Endometrial microvascular endothelial cells (primary cell): Measurements from ENCODE around the gene TMPRSS6. TPM values are rescaled to one million over a fixed set of nuclear protein-coding genes. Genes with fewer than 3 reads are reported as not detected.

Experiments
- in situ Hi-C: cut with HindIII; loops from 2 replicates; pipeline ENCODE4 v1.10.0; 2017; ENCODE audit warnings: low sequenced_read_pairs, low pct_unique_long_range_greater_than_20kb; ENCODE audit errors: inconsistent ontology term
- total RNA-seq: library from RNA; depleted of rRNA; stranded (reverse); fragments of >200 nt; gene quantifications from one replicate; pipeline ENCODE4 v1.2.3, GENCODE V29; 2015; ENCODE audit errors: inconsistent ontology term

The TMPRSS6 gene
- total RNA-seq: not detected

DNA sequence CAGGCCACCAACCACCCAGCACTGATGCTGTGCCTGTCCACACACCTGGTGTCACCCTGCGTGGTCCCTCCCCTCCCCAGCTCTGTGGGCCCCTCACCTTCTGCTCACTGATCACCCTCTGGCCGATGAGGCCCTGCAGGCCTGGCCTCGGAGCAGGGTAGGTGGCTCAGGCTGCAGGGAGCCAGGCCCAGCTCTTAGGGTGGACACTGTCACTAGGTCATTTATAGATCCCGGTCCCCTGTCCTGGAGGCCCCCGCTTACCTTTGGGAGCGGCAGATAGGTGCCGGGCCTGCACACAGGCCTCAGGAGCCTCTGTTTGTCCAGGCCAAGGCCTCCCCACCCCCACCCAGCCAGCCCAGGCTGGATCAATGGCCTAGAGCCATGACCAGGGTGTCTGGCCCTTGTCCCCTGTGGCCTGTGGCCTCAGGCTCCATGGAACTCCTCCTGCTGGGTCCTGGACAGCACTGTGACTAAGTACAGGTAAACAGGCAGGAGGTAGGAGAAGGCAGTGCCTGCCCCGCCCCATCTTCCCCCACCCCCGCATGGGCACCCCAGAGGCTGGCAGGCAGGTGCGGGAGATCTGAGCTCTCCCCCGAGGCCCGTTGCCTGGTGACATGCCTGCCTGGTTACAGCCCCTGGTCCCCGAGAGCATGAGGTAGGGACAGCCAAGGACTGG lies at the start of gene TMPRSS6:
TMPRSS6 (minus strand) TSS at position 472 of the 676 bp plus-strand sequence. CDS start 6,296 bp downstream, outside the sequence.
- in situ Hi-C loops: no loop called here

DNA sequence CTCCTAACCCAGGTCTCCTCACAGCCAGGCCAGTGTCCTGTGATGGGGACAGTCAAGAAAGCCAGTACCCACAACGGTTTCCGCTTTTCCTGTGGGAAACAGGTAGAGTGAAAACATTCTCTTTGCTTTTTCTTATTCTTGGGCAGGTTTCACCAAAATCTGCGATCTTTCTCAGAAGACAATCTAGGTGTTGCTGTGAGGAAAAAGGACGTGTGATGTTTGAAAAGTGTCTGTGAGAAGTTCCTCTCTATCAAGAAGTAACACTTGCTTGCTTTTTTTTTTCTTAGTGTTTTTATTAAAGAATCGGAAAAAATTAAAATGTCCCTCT lies 49.4 kb upstream of the TMPRSS6 start:
- in situ Hi-C loops: no loop called here

DNA sequence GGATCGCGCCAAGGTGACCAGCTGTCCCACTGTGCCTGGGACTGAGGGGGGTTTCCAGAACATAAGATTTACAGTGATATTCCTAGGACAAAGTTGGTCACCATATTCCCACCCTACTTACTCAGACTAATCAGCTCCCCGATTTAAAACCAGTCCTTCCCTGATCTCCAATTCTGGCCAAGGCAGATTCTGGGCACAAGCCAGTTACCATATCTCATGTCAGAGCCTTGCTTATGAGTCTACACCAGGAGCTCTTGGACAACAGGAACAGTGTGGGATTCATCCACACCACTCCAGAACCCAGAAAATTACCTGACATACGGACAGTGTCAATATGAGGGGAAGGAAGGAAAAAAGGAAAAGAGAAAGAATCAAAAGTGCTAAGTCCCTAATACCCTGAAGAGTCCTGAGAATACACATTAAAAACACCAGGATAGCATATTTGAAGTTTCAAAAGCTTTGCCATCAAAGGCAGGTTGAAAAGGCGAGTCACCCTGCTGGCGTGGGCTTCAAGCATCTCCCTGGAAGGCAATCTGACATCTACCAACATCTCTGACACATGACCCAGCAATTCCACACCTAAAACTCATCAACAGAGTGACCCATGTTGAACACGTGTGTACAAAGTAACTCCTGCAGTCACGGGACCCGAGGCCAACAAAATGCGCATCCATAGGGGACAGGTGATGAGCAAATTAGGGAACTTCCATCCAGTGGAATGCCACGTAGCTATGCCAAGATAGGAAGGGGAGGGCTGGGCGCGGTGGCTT lies 48.2 kb upstream of the TMPRSS6 start:
- in situ Hi-C loops: no loop called here

DNA sequence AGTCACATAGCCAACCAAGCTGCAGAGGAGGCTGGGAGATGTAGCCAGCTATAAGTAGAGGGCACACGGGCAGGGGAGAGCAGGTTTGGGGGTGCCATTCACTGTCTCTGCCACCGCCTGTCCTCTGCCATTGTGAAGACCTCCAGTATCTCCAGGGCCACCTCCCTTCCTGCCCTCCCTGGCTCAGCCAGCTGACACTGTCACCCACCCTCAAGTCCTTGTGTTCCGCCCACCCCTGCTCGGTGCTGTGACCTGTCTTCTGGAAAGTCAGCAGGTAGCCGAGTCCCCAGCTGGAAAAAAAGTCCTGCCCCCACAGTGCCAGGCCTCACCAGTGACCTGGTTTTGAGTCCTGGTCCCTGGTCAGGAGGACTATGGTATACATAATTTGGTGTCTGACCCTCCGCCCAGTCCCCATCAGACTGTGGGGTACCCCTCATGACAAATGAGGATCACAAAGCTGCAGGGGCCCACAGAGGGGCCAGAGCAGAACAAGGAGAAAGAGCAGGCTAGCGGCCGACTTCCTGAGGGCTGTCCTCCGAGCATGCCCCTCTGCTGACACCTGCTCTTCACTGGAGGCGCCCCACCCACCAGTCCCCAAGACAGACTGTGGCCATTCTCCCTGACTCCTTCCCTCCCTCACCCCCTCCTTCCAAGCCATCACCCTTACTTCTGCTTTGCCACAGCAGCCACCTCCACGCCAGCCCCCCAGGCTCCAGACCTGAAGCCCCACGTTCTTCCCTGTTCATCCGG lies 47.3 kb upstream of the TMPRSS6 start:
- in situ Hi-C loops: no loop called here

DNA sequence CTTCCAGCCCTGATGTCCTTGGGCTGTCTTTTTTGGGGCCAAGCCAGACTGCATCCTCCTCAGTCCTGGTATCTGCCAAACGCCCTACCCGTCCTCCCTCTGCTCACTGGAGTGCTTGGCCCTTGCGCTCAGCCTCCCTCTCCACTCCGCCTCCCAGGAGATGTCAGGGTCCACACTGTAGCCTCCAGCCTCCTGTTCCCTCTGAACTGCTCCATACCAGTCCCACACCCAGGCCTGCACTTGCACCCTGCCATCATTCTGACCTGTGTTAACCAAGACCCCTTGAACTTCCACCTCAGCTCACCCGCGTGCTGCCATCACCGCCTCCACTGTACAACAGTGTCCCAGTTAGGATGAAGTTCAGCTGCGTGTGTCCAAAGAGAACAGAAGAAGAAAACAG lies 46.5 kb upstream of the TMPRSS6 start:
- in situ Hi-C loops: no loop called here

DNA sequence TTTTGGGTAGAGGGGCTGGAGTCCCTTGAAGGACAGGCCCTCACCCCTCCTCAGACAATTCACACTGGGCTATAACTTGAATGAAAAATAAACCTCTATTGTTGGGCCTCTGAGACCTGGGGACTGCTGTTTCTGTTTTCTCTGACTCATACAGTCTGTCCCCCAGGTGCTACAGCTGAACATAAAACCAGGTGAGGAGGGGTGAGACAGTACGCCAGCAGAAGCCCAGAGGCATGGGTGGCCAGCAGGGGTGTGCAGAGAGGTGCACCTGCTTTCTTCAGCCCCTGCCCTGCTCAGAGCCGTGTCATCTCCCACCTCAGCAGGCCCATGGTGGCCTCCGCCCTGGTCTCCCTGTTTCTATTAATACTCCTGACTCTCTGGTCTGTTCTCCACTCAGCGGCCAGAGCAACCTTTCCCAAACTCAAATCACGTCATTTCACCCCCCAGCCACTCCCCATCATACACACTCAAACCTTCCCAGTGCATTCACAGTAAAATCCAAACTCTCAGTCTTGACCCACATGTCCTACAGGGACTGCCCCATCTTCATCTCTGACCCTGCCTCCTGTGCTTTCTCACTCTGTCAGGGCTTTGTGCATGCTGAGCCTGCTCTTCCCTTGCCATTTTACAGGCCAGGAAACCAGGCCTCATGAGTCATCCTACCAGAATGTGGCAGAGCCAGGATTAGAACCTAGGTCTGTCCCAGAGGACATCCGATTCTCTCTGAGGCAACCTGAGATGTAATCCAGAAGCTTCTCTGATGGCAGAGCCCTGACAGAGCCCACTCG lies 45.6 kb upstream of the TMPRSS6 start:
- in situ Hi-C loops: no loop called here

DNA sequence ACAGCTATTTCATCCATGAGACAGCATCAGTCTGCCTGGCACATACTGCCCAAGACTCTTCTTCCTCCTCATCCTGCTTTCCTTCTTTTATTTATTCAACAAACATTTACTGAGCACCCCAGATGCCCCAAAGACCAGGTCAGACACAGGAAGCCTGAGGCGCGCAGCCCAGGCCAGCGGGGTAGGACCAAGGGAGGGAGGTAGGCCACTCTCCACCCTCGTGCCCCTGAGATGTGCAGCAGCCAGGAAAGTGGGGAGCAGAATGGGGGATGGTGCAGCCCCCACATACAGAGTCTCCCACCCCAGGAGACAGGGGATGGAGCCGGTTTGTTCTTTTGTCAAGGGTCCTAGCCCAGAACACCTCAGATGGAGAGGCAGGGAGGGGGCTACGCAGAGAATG lies 44.4 kb upstream of the TMPRSS6 start:
- in situ Hi-C loops: no loop called here

DNA sequence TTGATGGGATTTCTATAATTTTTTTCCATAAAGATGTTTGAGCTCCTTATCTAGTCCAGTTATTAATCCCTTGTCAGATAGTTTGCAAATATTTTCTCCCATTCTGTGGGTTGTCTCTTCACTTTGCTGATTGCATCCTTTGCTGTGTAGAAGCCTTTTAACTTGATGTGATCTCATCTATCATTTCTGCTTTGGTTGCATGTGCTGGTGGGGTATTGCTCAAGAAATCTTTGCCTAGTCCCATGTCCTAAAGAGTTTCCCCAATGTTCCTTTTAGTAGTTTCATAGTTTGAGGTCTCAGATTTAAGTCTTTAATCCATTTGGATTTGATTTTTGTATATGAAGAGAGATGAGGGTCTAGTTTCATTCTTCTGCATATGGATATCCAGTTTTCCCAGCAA lies 41.9 kb upstream of the TMPRSS6 start:
- in situ Hi-C loops: no loop called here

DNA sequence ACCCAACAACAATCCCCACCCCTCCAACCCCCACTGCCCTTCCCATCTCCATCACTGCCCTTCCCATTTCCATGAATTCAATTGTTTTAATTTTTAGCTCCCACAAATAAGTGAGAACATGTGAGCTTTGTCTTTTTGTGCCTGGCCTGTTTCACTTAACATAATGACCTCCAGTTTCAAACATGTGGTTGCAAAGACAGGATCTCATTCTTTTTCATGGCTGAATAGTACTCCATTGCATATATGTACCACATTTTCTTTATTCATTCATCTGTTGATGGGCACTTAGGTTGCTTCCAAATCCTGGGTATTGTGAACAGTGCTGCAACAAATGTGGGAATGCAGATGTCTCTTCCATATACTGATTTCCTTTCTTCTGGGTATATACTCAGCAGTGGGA lies 41.2 kb upstream of the TMPRSS6 start:
- in situ Hi-C loops: no loop called here

DNA sequence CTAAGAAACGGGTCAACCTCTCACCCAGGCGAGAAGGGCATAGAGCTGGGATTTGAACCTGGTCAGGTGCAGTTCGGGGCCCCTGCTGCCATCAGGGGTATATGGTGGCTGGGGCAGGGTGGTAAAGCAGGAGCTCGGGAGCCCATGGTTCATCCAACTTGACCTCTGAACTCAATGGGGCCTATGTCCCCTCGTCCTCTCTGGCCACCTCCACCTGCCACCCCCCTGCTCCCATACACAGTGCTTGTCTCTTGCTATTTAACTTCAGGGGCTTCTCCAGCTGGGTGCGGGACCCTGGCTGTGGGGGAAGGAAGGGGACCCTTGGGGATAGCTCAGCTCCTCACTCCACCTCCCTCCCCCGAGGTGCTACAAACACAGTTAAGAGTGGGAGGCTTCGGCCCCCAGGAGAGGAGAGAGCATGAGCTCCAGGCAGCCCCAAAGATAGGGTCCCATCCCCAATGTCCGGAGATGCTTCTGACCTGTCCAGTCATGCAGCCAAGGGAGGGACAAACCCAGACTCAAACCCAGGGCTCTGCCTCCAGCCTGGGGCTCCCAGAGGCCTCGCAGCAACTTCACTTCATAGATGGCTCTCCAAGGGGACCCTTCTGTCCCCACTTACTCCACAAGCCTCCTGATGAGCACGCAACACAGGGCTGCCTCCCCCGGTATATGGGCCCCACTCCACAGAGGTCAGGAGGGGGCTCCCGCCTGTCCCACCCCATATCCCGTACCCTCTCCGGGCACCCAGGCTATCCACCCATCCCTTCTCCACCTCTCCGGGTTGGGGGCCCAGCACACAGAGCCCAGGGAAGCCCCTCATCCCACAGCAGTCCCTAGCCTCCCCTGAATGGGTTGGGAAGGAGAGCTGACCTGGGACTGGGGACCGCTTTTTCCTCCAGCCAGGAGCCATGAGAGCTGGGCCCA lies 39.5 kb upstream of the TMPRSS6 start:
- in situ Hi-C loops: no loop called here

DNA sequence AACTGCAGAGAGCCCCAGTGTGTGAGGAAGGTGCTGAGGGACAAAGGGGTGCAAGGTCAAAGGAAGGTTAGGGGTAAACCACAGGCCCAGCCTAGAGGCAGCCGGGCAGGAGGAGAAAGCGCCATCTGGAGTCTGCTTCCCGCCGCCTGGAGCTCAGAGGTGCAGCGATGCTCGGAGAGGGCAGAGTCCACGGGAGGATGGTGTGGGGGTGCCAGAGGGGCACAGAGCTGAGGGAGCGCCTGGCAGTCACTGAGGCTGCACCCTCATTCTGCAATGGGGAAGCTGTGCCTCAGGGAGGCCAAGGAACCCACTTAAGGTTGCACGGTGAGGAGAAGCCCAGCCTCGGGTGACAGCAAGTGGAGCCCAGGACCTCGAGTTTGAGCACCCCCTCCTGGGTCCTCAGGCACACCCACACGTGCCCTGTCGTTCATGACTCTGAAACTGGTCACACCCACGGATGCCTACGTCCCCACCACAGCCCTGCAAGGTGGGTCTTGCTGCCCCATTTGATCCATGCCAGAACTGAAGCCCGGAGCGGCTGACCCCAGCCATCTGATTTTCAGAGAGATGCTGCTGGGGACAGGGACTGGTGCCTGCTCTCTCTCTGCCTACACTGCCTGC lies 38.6 kb upstream of the TMPRSS6 start:
- in situ Hi-C loops: no loop called here

DNA sequence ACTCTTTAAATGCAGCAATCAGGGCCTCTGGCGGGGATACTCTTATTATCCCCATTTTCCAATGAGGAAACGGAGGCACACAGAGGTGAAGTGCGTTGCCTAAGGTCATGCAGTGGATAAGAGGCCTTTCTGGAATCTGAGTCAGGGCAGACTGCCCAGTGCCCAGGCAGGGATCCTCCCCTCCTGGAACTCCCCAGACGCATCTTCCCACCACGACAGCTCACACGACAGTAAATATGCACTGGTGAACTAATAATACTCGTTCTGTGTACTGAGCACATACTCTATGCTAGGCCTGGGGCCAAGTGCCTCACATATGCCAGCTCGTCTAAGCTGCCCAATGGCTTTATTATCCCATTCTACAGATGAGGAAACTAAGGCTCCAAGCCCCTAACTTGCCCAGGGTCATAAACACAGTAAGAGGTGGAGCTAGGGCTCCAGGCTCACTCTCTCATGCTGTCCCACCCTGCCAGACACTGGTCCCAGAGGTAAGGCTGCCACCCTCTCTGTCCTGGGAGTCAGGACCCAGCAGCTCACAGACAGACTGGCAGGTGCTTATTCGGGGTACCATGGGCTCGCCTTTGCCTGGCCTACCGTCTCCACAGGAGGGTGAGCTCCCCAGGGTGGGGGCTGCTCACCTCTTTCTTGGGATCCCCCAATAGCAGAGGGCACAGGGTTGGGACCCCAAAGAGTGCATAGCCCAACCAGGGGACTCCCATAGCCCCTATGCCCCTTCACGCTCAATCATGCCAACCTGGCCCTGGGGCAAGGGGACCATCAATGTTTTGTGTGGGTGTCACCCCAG lies 37.9 kb upstream of the TMPRSS6 start:
- in situ Hi-C loops: no loop called here

DNA sequence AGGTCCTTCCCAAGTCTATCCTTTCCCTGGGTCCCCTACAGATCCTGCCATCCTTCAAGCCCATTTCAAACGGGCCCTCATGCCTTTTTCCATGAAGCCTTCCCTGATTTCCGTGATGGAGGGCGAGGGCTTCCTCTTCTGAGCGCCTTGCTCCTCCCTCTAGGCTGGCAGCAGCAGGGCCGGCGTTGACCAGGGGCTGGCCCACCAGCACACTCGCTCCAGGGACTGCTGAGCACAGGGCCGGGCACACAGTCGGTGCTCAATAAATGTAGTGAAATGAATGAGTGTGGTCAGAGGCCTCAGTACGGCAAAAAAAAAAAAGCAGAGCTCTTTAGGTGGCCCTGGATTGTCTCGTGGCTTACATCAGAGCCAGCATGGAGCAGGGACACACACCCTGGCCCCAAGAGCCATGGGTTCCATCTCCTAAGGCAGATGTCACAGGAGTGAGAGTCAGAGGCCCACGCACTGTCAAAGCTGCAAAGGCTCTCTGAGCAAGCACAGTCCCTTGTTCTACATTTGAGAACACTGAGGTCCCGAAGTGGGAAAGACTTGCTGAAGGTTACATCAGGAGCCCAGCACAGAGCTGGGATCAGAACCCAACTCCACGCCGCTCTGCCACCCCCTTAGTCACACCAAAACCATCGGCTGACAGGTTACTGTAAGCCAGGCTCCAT lies 37.1 kb upstream of the TMPRSS6 start:
- in situ Hi-C loops: no loop called here

DNA sequence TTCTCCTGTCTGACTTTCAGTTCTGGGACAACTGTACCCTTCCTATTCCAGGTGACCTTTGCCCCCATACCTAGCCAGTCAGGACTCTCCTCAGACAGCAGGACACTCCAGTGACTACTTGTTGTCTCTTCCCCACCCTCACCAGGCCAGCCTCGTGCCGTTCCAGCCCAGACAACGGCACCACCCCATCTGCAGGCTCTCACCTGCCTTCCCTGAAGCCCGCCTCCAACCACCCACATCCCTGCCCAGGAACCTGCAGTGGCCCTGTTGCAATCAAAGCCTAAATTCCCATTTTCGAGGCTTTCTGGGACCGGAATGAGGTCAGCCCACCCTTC lies 36.5 kb upstream of the TMPRSS6 start:
- in situ Hi-C loops: no loop called here

DNA sequence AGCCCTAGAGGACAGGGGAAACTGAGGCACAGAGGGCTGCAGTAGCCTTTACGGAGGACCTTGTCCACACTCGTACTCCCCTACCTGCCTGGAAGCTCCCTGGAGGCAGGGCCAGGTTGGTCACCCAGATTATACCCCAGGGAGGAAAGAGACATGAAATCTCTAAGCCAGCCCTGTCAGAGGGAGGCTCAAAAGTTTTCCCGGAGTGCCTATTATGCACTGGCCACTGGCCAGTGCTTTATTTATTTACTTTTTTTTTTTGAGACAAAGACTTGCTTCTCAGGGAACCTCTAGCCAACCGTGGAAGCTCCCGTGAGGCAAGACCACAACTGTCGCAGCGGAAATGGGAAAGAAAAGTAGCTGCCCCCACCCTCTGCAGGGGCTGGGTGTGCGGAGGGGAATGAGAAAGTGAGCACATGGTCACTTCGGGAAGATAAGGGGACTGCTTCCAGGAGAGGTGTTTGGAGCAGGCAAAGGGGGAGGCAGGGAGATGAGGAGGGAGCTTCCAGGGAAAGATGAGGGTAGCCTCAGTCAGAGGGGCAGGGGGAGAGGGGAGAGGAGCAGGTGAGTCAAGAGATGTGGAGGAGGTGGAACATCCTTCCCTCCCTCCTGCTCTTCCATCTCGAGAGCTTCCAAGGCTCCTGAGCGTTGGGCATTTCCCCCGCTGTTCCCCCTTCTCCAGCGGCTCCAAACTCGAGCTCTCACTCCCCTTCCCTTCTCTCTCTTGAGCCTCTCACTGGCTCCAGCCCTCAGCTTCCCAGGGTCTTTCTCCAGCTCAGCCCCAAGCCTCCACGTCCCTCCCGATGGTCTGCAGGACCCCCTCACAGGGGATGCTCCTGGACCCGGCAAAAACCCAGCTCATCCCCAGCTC lies 35.9 kb upstream of the TMPRSS6 start:
- in situ Hi-C loops: no loop called here

DNA sequence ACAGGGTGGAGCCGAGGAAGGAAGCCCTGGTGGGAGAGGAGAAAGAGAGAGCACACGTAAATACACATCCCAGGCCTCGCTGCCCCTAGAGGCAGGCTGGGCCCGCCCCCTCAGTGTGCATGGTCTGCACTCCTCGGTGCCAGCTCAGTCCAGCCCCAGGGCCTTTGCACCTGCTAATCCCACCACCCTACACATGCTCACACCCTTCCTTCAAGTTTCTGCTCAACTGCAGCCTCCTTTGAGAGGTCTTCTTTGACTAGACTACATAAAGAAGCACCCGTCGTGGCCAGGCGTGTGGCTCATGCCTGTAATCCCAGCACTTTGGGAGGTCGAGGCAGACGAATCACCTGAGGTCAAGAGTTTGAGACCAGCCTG lies 34.7 kb upstream of the TMPRSS6 start:
- in situ Hi-C loops: no loop called here
